DMS 273 treated with DMSO at 0.1 percent for 48 hours (cell line): ENCODE measurements around the gene NCBP3.

Experiments
- DNase-seq: peaks from one replicate; lab custom pipeline; 2025; lab: John Stamatoyannopoulos, UW

The NCBP3 gene, protein sequence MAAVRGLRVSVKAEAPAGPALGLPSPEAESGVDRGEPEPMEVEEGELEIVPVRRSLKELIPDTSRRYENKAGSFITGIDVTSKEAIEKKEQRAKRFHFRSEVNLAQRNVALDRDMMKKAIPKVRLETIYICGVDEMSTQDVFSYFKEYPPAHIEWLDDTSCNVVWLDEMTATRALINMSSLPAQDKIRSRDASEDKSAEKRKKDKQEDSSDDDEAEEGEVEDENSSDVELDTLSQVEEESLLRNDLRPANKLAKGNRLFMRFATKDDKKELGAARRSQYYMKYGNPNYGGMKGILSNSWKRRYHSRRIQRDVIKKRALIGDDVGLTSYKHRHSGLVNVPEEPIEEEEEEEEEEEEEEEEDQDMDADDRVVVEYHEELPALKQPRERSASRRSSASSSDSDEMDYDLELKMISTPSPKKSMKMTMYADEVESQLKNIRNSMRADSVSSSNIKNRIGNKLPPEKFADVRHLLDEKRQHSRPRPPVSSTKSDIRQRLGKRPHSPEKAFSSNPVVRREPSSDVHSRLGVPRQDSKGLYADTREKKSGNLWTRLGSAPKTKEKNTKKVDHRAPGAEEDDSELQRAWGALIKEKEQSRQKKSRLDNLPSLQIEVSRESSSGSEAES

DNA sequence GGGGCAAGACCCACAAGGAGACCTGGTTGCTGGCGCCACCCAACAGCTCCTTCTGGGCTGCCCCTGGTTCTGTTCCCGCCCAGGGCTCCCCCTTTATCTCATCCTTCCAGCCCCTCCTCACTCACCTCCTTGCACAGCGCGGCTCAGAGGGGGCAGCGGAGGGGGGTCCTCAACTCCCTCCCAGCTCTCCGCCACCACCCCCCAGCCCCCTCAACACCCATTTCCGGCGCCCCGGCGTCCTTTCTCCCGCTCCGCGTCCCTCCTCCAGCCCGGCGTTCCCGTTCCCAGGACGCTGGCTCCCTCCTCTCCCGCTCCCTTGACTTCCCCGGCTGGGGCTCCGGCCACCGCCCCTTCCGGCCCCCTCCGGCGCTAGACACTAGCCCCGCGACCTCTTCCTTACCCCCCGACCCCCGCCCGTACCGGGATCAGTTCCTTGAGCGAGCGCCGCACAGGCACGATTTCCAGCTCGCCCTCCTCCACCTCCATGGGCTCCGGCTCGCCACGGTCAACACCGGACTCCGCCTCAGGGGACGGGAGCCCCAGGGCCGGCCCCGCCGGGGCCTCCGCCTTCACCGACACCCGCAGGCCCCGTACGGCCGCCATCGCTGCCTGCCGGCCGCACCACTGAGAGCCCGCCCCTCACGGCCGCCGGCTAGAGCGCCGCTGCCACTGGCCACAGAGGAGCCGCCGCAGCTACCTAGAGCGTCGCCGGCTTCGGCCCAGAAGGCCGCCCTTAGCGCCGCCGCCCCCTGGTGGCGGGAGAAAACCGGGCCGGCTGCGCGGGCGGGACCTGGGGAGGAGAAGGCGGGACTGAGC, at the start of gene NCBP3:
Gene NCBP3 (minus strand): TSS at position 626 of the 816 bp plus-strand sequence. CDS start 23 bp downstream, at position 603.
- peak; percentile 51 for DNase-seq

DNA sequence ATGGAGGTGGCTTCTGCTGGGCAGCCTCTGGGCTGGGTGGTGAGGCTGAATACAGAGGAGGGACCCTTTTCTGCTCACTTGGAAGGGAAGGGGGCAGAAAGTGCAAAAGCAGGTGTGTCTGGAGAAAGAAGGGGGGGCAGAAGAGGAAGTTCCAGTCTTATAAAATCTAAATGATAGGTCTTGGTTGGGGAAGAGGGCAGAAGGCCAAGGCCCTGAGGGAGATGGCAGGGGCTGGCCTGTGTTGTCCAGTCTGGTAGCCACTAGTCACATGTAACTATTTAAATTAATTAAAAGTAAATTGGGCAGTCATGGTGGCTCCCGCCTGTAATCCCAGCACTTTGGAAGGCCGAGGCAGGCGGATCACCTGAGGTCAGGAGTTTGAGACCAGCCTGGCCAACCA, 49.3 kb upstream of the NCBP3 start:
- DNase-seq: no peak

DNA sequence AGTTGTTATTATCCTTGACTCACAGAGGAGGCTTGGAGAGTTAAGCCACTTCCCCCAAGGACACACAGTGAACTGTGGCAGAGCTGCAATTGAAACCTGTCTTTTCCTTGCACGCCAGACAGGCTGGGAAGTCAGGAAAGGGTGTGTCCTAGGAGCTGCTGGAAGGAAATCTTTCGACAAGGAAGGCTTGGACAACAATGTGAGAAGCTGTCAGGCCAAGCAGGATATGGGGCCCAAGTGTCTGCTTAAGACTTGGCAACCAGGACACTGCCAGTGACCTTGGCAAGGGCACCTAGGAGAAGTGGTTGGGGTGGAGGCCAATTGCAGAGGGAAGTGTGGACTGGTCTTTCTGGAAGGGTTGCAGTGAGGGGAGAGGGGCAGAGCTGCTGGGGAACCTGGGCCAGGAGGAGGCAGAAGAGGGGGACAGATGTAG, 48.9 kb upstream of the NCBP3 start:
- DNase-seq: no peak

DNA sequence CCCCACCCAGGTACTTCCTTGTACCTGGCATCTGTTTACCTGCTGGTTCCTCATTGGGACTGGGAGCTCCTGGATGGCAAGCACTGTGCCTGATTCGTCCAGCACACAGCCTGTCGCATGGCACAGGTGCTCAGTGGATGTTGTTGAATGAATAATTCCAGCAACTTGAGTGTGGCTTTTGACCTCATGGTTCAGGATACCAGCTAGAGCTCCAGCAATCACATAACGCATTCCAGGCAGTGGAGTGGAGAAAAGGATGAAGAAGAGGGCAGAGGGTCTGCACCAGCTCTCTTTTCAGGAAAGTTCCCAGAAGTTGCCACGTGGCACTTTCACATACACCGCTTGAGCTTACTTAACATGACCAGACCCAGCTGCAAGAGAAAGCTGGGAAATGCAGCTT, 48.1 kb upstream of the NCBP3 start:
- no peak for DNase-seq

DNA sequence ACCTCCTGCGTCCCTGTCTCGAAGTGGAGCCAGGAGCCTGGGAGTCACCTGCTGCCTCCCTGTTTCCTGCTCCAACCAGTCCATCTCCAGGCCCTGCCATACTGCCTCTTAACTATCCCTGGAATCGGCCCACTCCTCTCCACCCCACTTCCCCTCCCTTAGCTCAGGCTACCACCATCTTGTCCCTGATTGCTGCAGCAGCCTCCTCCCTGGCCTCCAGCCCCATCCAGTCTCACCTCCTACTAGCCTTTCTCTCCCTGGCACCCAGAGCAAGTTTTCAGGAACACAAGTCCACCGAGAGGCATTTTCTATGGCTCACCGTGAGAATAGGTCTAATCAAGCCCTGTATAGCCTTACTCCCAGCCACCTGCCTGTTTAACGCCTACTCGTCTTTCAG, 47.7 kb upstream of the NCBP3 start:
- no peak for DNase-seq

DNA sequence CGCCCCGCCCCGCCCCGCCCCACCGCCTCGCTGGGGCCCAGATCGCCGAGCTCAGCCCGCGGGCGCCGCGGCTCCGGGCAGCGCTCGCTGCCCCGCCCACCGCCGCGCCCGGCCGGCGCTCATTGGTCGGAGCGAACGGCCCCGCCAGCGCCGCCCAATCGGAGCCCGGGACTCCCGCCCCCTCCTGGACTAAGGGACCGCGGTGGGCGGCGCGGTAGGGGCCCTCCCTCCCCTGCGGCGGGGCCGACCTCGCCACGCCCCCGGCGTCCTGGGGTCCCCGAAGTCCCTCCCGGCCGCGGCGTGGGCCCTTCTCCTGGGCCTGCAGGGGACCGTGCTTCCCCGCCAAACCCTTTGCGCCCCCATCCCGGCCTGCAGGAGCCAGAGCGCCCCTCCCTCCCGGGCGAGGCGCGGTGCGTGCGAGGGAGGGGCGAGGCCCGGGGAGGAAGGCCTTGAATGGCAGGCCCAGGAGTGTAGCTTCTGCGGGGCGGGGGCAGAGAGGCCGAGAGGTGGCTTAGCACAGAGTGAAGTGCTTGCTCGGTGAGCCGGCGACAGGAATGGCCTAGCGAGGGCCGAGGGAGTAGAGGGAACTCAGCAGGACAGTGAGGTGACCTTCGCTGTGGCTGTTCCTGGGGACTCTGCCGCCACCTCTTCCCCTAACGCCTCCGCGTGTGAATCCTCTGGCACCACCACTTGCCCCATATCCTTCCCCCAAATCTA, 47.1 kb upstream of the NCBP3 start, which contains the start of gene CAMKK1:
Gene CAMKK1 (minus strand): TSS at position 51 of the 717 bp plus-strand sequence. CDS start 7,366 bp downstream, outside the sequence.
- peak; percentile 66 for DNase-seq

DNA sequence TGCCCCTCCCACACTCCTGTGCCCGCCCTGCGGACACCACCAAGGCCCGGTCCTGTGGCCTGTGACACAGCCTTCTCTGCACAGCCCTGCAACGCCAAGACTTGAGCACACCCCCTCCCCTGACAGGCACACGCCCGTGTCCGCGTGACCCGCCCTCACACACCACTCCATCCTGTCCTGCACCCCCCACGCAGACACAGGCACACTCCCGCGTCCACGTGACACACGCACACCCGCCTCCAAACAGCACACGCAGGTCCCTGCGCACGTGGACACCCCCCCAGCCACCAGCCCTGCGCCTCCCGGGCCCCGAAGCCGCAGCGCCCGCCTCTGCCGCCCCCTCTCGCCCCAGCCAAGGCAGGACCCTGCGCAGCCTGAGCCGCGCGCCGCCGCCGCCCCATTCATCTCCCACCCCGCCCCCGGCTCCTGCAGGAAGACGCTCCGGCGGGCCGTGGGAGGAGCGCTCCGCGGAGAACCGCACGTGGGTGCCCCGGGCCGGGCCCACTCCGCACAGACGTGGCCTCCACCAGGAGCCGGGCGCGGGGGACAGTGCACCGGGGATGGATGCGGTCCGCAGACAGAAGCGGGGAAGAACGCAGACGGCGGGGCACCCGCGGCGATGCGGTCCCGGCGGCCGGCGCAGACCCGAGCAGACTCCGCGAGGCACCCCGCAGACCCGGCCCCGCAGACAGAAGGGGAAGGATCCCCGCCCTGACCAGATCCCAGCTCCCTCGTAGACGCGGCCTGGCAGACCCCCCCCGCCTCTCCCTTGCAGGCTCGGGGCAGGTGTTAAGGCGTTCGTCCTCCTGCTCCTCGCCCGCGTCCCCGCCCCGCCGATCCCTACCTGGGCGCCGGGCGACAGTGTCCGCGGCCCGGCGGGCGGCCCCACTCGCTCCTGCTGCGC, 46.3 kb upstream of the NCBP3 start:
- DNase-seq: no peak

DNA sequence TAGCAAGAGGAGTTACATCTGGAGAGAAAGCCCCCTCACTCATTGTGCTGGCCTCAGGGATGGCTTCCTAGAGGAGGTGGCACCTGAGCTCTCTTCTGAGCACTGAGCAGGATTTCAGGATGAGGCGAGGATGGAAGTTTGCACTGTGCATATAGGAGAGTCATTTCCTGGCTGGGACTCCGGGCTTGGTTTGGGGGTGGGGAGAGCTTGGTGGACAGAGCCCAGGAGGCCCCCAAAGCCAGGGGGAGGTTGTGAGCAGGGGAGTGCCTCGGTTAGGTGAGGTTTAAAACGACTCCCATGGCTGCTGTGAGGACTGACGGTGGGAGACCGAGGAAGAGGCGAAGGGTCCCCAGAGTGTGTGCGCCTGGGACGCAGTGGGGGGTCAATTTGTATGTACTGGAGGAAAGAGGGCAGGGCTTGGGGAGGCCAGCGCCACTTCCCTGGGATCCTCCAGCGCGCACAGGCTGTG, 45.6 kb upstream of the NCBP3 start:
- DNase-seq: no peak

DNA sequence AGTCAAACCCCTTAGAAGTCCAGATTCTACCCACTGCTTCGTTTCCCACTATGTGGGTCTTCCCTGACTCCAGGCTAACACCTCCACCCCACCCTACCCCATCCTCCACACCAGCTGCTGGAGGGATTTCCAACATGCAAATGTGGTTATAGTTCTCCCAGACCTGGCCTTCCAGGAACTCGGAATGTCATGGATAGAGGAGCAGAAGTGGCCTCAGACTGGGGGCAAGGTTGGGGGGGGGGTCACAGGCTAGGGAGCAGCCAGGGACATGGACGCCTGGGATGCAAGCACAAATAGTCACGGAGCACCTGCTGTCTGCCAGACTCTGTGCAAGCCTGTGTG, 44.8 kb upstream of the NCBP3 start:
- DNase-seq: no peak

DNA sequence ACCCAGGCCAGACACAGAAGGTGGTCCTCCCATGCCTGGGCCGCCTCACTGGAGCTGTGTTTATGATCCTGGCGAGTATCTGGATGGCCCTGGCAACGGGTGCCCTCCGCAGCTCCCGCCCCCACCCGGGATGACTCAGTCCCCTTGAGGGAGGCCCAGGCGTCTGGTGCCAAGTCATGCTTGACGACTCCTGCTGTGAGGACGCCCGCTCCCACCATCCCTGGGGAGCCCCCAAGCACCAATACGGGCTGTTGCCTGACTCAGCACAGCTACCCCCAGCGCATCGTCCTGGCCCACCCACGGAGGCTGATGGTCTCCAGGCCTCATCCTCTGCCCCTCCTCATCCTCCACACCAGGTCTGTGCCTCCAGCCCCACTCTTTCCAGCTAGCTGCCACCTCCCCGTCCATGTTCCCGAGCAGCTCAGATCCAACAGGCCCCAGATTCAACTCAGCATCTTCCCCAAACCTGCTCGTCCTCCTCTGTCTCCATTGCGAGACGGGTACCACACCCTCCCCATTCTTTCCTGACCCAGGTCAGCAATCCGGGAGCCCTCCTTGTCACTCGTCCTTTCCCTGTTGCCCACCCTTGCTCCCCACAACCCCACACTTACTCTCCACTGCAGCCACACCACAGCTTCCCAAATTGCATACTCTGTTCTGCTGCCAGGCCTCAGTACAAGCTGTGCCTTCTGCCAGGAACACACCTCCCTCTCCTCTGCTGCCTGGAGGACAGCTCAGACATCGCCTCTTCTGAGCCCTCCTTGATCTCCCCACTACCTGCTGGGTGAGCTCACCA, 44.2 kb upstream of the NCBP3 start:
- DNase-seq: peak; percentile 54

DNA sequence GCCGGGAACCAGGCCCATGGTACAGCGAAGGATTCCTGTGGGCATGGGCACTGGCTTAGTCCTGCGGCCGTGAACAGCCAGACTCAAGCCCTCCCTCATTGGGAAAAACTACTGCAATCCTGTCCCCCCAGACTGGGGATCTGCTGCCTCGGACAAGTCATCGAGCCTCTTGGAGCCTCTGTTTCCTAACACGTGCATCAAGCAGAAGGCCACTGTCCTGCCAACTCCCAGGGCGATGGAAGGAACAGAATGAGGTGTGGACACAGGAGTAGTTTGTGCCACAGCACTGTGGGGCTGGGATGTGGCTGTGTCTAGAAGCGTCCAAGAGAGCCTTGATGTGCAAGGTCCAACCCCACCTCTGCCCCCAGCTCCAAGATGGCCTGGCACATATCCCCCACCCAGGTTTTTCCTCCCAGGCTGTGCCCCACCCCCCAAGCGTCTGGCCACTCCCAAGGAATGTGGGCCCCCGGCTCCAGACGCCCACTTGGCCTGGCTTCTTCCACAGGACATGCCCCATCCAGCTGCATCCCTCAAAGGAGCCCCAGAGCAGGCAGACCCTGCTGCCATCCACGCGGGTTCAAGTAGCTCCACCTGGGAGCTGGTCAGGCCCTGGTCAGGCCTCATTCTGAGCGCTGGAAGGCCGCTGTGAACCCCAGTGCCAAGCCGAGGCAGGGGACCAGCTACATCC, 43.4 kb upstream of the NCBP3 start:
- no peak for DNase-seq

DNA sequence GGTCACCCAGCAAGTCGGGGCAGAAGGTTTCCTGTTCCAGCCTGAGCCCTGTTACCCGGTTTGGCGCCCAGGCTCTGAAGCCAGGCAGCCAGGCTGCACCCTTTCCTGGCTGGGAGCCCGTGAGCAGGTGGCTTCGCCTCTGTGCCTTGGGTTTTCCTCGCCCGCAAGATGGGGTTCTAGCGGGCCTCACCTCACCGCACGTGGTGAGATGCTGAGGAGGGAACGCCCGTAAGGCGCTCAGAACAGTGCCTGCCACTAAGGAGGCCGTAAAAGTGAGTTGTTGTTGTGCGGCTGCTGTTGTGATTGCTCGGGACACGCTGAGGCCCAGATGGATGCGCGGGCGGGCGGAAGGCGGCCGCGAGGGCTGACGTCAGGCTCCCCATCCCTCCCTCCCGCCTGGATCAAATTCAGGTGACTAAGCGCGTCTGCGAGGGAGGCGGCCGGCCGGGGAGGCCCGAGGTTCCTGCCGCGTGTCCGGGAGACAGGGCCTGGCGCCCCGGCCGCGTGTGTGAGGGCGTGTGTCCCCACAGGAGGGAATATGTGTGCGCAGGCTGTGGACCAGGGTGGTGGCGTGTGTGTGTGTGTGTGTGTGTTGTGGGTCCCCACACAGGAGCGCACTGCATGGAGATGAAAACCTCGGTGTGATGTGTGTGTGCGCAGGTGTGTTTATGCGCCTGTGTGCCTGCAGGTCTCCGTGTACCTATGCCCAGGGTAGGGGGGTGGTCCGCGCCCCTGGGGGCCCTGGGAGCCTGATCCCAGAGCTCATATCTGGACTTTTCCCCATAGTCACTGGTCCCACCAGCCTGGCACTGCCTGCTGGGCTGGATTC, 42.5 kb upstream of the NCBP3 start:
- peak; percentile 86 for DNase-seq

DNA sequence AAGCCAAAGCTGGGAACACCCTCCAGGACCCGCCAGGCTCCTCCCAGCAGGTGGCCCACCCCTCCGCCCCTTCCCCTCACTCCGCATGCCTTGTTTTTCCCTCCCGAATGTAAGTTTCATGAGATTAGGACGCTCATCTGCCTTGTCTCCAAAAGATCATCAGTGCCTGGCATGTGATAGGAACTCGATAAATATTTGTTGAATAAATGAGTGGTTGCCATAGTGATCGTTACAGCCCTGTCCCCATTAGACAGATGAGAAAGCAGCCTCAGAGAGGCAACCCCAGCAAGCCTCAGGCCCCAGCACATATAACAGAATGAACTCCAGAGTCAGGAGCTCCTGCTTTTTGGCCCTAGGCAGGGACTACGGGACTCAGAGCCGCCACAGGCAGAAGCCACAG, 41.8 kb upstream of the NCBP3 start:
- no peak for DNase-seq

DNA sequence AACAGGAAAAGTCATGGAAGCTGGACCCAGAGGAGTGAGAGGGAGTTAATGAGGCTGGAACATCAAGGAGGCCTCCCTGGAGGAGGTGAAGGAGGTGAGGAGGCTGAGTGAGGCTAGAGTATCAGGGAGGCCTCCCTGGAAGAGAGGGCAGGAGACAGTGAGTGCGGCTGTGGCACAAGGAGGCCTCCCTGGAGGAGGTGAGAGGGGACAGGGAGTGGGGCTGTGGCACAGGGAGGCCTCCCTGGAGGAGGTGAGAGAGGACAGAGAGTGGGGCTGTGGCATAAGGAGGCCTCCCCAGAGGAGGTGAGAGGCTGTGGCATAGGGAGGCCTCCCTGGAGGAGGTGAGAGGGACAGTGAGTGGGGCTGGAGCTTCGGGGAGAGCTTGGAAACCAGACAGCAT, 41.3 kb upstream of the NCBP3 start:
- DNase-seq: no peak

DNA sequence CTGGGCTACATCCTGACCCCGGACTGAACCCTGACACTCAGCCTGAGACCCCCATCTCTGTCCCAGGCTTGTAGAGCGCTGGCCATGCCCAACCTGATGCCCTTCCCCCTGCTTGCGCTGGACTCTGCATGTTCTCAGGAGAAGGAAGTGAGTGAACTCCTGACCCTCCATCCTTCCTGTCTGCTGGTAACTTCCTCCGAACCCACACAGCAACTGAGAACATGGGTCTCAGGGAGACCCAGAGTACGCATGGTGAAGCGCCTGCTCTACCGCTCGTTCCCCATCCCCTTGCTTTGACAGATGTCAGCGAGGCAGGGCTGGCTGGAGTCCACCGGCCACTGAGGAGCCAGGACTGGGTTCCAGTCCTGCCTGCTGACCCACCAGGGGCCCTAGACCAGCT, 40.7 kb upstream of the NCBP3 start:
- no peak for DNase-seq

DNA sequence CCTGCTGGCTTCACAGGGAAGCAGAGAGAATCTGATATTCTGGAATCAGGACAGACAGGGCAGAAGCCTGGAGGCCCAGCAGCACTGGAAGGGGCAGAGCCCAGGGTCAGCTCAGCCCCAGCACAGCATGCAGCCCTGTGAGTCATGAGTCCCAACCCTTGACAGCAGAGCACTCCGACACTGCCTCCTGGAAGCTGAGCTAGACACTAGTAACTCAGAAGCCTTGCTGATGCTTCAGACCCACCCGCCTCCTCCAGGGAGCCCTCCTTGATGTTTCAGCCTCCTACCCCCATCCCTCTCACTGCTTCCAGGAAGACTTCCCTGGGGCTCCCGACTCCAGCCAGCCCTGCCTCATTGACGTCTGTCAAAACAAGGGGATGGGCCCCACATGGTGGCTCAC, 39.9 kb upstream of the NCBP3 start:
- DNase-seq: no peak

DNA sequence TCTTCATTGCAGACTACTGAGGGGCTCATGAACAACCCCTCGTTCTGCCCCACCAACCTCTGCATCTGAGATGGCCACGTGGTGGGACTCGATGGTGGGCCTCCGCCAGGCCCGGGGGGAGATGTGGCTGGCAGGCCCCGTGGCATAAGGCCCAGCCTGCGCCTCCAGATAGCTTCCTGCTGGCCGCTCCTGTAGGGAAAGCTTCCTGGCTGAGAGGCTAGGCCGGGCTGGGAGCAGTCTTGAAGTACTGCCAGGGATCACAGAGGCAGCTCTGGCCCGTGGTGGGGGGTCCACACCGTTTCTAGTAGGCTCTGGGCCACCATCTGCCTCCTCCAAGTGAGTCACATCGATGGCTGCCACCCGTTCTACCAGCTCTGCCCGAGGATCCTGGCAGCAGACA, 39.2 kb upstream of the NCBP3 start:
- DNase-seq: peak; percentile 36

DNA sequence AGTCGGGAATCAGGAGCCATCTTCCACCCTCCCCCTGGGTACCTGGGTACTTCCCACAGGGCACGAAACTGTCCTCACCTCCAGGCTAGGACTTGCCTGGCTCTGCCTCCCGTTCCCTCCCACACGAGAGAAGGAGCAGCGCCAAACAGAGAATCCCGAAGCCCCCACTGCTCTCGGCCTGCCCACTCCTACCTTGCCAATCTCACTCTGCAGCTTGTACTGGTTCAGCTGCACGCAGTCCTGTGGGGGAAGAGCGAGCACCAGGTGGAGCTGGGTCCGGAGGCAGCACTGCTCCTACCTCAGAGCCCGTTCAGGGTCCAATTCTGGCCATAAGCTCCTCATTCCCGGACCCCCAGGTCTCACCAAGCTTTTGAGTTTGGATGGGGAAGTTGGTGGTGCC, 38.1 kb upstream of the NCBP3 start:
- no peak for DNase-seq

DNA sequence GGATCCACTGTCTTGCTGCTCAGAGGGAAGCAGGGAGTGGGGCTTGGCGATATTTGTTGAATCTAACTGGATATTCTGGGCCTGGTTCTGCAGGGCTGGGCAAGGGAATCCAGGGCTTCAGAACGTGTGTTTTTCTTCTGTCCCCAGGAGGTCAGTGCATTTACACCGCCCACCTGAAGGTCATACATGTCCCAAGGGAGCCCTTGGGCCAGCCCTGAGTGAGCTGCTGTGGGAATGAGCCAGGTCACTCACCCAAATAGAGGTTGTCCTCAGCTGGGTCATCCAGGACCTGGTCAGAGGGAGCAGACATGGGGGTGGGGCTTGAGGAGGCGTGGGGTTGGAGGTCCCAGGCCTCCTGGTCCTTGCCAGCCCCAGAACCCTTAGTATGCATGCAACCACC, 36.2 kb upstream of the NCBP3 start:
- no peak for DNase-seq
